ENCODE data around the gene VEZF1.

Gene VEZF1

DNA sequence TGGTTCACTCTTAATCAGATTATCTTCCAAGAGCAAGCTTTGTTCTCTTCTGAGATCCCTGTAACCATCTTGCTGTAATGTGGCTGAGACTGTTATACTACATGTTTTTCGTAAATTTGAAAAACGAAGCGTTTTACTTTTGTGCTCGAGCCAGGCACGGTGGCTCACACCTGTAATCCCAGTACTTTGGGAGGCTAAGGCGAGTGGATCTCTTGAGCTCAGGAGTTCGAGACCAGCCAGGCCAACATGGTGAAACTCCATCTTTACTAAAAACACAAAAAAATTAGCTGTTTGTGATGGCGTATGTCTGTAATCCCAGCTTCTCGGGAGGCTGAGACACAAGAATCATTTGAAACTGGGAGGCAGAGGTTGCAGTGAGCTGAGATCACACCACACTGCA is 40.7 kb downstream of the VEZF1 start:
- DNase-seq: no peak

DNA sequence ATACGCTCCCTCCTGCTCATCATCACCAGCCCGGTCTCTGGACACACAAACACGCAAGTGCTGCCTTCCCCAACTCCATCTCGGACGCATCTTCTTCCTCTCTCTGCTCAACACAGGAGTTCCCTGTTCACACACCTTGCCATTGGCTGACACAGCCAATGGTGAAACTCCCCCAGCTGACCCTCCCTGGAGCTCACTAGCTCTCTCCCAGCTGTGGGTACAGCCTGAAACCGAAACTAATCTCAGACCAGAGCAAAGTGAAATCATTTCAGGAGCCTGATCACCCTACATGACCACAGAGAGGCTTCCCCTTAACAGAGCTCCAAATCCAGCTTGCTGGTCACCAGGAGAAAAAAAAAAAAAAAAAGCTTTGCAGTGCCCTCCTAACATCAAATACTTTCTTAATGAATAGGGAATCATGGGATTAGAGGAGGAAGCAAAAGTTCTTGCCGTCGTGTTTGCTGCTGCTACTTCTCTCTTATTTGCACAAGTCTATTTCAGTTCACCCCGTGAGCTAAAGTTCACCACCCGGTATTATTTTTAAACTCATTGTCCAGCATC is 41.2 kb downstream of the VEZF1 start:
- DNase-seq: no peak

DNA sequence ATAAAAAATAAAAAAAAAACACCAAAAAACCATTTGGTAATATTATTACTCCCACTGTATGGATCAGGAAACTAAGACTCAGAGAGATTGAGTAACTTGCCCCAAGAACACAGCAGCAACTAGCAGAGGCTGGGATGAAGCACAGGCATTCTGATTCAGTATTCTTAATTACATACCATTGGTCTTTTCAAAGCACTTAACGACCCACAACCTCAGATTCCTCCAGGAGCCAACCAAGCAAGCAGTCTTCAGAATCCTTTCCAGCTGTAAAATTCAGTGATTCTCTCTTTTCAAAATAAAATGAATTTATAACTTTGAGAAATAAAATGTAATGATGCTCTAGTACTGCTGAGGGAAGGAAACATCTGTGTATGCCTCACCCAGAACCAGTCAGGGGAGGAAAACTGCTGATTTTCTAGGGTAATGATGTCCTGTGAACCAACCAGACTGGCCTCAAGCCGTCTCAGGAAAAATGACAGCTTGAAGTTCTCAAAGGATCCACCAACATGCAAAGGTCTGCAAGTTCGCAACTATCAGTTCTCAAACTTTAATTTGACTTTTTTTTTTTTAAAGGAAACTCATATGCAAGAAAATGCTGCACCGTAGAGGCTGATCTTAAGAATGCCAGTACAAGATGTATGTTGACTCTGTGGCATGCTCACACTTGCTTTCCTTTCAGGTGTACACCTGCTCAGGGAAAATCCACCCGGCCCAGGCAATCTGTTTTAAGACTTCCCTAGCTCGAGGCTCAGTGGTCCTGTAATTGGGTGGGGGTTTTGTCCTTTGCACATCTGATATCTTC is 41.9 kb downstream of the VEZF1 start:
- DNase-seq: no peak

DNA sequence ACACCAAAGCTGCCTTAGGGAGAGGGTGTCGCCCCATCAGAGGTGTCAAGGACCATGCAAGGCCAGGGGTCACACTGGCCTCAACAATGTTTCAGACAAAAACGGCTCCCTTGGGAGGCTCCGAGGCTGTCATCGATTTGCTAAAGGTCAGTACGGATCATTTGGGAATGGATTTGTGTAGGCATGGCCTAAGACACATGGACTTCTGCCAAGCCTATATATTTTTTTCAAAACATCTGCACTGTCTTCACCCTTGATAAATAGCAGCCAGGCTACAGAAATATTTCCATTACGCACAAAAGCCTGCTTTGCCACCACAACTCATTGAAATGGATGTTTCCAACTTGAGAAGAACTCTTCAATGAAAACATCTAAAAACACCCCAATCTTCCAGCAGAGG is 43.1 kb downstream of the VEZF1 start:
- no peak for DNase-seq

DNA sequence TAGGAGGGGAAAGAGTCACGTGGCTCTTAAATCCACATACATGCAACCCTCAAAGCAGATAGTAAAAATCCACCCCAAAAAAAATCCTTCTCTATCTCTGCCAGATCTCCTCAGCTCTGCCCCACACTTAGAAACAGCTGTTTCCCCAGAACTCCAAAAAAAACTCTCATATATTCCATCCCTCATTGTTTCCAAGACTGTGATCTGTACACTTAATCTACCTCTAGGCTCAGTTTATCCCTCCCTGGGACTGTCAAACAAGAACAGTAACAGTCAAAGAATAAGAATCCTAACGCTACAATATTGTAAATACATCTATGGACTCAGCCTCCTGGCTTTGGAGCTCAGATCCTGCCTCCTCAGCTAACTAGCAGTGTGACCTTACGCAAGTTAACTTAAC is 44.4 kb downstream of the VEZF1 start:
- DNase-seq: no peak

DNA sequence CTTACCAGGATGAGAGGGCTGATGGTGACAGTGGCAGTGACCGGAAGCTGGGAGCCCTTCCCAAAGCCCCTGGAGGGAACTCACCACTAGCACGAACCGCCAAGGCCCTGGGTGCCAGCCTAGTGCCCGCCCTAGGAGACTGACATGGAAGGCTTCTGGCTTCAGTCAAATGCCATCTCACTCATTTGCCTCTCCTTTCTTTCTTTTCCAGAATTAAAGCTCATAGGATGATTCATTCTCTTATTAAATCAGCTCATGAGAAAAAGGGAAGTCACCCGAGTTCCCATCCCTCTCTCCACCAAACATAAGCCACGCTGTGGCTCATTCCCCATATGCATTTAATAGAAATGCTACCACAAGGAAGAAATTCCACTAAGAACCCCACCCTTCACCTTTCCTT is 44.9 kb downstream of the VEZF1 start:
- no peak for DNase-seq

DNA sequence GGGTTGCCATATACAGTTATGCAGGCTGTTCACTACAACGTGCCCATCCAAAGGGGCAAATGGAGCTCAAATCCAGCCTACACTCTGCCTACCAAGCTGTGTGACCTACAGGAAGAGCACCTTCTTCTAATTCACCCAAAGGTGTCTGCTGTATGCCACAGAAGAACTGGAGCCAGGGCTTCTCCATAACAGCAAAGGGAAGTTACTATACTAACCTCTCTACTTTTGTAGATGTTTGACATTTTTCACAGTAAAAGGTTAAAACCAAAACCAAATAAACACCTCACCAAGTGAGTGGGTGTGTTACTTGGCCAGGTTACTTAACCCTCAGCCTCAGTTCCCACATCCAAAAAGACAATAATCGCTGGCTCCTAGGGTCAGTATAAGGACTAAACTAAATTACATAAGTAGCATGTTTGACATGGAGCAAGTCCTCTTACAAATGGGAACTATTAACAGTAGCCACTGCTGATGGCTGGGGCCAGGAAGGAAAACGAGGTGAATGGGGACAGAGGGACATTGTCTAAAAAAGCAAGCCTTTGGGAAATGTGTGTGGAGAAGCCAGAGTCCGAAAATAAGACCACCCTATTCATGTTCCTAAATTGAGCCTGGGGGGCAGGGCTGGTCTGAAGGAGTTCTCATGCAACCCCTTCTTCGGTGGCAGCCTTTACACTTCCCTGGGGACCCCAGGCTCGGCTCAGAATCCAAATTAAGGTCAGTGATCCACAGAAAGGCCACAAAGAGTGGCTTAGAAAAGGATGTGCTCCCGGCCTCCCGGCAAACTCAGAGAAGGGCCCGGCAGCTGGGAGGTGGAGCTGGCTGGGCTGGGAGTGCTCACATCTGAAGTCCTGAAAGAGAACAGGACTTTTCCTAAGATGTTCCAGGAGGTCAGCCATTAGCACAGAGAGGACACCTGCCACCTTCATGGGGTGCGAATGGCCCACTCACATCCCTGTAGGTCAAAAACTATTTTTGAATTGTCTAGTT is 46.4 kb downstream of the VEZF1 start:
- no peak for DNase-seq

DNA sequence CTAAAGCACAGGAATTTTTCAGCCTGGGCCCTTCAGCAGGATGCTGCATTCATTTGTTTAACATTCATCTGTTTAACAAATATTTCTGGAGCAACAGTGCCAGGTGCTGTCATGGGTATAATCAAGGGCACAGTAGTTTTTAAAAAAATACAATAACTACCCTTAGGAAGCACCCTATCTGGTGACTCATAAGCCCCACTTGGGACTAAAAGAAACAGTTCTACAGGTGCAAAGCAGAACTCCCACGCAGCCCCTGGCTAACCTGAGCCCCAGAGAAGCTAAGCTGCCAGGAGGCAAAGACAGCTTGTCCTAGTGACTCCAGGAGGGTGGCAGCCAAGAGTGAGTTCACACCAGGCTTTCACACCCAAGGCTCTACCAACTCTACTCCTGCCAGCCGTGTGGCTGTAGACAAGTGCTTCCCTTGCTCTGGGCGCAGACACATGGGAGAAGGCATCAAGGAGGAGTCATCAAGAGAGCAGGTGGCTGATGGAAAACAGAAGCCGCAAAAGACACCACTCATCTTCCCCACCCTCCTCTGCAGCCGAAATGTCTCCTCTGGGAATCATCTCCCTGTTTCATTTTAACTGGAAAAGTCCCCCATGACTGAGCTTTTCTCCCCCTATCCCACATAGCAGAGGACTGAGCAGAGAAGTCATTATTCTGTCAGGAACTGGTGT is 47.3 kb downstream of the VEZF1 start:
- DNase-seq: no peak

DNA sequence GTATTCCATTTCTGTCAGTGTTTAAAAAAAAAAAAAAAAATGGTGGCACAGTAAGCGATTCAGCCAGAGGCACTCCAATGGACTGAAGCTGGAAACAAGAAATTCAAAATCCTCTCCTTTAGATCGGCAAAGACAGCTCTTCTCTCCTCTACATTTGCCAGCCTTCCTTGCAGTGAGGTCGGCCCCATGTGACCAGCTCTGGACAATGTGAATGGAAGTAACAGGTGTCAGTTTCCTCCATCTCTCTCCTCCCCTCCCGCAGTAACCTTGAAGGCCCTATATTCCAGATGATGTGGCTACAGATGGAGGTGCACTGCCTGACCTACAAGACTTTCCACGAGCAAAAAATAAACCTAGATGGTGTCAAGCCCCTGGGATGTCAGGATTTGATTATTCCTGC is 47.8 kb downstream of the VEZF1 start:
- DNase-seq: no peak

DNA sequence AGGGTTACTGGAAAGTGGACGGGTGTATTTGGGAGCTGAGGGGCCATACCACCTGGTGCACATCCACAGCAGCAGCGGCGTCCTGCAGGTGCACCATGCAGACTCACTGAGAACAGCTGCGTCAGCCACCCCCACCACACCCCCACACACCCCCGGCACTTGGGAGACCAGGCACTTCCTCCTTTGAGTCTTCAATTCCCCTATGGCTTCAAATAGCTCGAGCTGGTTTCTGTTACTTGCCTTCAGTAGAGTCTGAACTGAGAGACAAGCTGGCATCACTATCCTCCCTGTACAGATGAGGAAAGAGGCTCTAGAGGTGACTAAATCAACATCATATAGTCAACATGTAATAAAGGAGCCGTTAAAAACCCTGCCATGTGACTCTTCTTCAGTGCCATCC is 48.3 kb downstream of the VEZF1 start:
- peak; percentile 53 for DNase-seq

DNA sequence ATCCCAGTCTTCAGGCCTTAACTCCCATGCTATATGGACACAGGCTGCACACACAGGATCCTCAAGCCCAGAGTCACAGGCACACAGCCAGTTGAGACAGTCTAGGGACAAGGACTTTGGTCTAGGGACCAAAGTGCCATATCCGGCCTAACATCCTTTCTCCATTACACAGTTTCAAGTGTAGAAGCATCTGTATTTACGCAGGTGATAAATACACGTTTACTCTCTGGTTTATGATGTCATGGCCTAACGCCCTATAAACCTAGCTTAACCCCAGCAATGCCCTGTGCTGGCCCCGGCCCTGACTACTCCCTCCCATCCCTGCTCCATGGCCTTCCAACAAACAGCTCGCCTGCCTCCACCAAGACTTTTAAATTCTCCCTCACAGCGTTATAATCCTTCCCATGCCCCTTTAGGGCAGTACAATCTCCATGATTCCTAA is 50.0 kb downstream of the VEZF1 start:
- no peak for DNase-seq

DNA sequence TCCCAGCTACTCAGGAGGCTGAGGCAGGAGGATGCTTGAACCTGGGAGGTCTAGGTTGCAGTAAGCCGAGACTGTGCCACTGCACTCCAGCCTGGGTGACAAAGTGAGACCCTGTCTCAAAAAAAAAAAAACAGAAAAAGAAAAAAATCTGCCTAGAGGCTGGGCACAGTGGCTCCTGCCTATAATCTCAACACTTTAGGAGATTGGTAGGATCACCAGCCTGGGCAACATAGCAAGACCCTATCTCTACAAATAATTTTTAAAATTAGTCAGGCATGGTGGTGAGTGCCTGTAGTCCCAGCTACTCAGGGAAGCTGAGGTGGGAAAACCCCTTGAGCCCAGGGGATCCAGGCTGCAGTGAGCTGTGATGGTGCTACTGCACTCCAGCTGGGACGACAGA is 50.6 kb downstream of the VEZF1 start:
- DNase-seq: no peak

DNA sequence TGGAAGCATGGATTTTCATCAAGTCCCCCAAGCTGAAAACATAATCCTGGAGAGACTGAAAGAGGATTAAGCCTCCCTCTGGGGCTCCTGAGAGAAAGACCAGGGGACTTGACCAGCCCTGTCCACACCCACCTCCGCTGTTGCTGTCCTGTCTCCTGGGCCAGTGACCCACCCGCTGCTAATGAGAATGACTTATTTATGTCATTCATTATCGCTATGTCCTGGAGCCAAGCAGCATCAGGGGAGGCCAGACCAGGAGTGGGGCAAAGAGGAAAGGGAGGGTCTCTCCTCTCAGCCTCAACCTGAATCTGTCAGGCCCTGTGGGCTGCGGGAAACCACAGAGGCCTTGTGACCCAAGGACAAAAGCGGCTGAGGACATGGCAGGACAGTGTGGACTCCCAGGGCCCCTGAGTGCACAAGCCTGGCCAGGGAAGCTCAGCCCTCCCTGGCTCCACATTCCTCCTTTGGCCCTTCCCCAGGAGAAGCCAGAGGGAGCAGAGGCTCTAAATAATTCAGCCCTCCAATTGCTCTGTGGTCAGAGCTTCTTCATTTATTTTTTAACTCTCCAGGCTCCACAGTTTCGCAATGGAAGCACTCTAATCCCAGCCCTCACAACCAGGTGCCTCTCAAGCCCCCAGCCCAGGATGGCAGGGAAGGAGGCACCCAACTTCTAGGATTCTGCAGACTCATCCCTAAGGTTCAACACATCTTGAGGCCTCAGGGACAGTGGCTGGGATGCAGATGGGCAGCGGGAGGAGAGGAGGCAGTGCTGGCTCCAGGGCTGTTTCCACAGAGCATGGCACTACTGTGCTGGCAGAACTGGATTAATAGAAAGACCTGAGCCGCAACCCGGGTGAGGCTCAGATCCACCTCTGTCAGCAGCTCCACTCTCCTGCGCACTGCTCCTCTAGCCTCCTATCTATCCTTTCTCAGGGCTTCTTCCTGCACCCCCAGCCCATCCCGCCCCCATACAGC is 51.9 kb downstream of the VEZF1 start:
- no peak for DNase-seq

DNA sequence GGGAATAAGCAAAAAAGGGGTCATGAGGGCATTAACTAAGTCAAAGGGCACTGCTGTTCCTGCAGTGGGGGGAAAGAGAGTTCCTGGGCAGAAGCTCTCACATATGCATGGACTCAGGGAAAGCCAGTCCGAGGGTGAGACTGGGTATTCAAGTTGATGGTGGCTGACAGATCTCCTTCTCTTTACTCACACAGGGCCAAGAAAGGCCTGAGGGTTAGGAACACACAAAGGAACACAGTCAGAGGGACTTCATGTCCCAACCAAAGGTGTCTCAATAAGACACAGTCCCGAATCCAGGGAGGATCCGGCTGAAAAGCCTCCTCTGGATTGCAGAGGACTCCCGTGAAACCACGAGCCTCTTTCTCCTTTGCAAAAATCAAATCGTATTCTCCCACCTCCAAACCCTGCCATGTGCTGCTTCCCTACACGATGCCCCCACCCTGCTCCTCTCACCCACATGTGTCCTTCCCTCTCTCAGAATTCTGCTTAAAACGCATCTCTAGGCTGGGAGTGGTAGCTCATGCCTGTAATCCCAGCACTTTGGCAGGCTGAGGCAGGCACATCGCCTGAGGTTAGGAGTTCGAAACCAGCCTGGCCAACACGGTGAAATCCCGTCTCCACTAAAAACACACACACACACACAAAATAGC is 56.4 kb downstream of the VEZF1 start:
- DNase-seq: no peak

DNA sequence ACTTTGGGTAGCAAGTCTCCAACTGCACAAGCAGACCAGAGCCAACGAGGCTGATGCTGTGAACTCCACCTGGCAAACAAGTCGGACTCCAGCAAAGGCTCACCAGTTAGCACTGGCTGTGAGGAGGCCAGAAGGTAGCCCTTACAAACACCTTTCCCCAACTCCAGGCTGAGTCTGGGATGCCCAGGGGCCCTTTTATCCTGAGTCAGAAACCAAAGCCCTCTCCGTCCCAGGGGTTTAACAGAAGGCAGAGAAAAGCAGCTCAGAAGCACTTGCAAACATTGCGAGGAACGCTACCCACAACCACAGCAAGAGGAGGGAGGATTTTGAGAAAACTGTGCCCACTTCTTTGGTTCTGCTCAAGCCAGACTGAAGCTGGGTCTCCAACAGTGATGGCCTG is 57.8 kb downstream of the VEZF1 start:
- no peak for DNase-seq

DNA sequence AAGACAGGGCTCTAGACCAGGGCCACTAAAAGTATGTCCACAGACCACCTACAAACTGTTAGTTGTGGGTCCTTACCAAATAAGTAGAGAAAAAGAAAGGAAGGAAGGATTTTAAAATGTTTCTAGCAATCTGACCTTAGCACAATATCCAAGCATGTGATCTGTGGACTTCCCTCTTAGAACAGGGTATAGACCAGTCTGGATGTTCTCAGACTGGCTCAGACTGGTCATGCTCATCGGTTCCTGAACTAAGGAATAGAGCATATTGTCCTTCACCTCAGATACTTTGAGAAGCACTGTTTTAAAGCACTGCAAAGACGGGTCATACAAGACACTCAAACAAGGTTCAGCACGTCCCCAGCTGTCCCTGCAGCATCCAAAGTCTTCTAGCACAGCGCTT is 58.7 kb downstream of the VEZF1 start:
- DNase-seq: no peak

DNA sequence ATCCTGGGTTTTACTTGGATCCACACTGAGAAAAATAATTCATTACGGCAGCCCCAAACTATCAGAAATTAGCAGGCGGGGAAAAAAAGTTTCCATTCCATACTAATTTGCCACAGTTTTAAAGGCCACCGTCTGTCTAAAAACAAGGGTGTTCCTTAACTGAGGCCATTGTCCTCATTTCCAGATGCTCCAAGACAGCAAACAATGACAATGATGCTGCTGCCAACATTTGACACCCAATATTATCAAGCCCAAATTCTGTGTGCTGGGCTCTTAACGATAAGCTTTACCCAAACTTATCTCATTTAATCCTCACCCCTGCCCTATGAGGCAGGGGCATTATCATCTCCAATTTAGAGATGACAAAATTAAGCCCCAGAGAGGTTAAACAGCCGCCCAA is 59.1 kb downstream of the VEZF1 start:
- DNase-seq: no peak

DNA sequence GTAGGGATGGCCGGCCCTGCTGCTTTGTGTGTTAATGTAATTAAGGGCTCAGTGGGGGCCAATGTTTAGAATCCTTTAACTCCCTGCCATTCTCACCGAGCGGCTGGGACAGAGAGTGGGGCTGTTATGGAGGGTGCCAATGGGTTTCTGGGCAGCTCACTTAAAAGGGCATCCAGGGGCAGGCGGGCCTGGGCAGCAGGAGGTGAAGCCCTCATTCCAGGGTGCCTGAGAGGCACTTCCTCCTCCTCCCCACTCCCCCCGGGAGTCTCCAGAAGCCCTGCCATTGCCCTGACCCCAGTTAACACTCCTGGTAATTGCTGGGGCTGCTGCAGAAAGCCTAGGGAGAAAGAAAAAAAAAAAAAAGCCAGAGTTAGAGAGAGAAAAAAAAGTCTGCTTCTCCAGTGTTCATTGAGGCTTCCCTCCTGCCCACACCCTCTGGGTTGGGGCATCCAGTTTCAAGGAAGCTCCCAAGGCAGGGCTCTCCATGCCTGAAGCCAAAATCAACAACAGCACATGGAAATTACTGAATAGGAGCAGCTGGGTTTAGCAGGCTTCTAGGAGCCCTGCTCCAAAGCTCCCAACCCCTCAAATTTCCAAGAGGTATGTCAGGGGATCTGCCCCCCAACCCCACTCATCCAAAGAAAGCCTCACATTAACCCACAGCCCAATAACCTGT is 60.9 kb downstream of the VEZF1 start:
- peak; percentile 68 for DNase-seq

DNA sequence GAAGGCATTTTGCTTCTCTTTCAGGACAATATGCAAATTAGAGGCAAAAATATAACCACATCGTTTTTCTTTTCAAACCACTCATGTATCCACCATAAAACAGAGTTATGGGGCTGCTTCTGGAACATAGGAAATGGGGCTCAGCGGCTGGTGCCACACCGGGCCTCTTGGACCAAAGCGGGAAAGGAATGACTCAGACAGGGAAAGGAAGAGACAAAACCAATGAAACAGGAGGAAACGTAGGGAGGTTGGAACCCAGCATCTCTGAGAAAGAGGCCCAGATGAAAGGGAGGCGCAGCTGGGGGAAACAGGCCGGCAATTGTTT is 61.4 kb downstream of the VEZF1 start:
- DNase-seq: no peak

DNA sequence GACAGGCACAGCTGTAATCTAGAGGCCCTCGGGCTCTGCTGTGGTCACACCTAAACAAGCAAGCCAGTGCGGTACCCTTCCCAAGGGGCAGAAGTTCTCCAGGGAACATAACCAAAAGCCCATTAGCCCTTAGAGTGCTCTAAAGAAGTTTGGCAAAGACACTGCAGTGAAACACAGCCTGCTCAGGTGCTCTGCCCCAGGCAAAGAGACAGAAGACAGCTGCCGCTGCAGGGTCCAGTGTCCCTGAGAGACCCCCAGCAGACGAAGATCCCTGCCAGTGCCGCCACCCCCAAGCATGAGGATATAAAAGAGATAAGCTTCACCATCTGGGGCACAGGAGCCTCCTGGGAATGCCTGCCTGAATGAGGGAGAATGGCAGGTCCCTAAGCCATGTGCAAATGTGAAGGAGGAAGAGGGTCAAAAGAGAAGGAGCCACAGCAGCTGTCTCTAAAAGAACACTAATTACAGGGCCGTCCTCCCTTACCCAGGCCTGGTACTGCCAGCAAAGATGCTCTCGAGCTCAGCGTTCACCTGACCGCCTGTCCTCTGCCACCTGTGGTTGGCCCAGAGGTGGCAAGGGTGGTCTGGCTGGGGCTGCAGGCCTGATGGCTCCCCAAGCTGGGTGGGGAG is 62.6 kb downstream of the VEZF1 start:
- DNase-seq: no peak

Measured in NCI-H2081 treated with DMSO at 0.1 percent for 48 hours (cell line).